GM23338 (cell line): ENCODE results near the gene WDR20.

Experiments used
- CTCF ChIP-seq, 2 experiments: fragments of 200-600 bp in 1 of 2; sonication (generic) in 1 of 2; conservative IDR thresholded peaks; 2 replicates each; pipeline versions ENCODE4 v1.5.1 to v1.6.1; 2016 to 2017; ENCODE audit warnings: antibody characterized with exemption in 2 of 2, low read depth in 2 of 2, mild to moderate bottlenecking in 2 of 2, moderate library complexity in 1 of 2
- EZH2phosphoT487 ChIP-seq: fragments of 200-600 bp; sonication (generic); IDR thresholded peaks from one replicate; pipeline ENCODE4 v1.8.1; 2018; ENCODE audit warnings: antibody characterized with exemption; ENCODE audit not compliant: unreplicated experiment
- POLR2AphosphoS5 ChIP-seq: IDR thresholded peaks from 2 replicates; pipeline ENCODE4 v1.6.1; 2016; ENCODE audit warnings: antibody characterized with exemption, low read depth
- STAT1 ChIP-seq: IDR thresholded peaks from one replicate; pipeline ENCODE4 v1.6.1; 2016; ENCODE audit warnings: antibody characterized with exemption; ENCODE audit not compliant: unreplicated experiment
- ZNF331 ChIP-seq: fragments of 250-450 bp; sonication (Bioruptor Pico); IDR thresholded peaks from 2 replicates; pipeline ENCODE4 v1.5.0; 2020; ENCODE audit warnings: low read depth, mild to moderate bottlenecking, moderate library complexity

GRCh38 chr14:102181187-102181586 lies 41.5 kb downstream of the WDR20 start:
- no peak for TF ChIP-seq ZNF331 (CRISPR knock-in tag)
- TF ChIP-seq CTCF (conservative IDR thresholded peaks at IDR 0.05; ENCODE audit: low read depth in 2 of 2): no peak
- no peak for TF ChIP-seq POLR2AphosphoS5
- TF ChIP-seq STAT1: no peak
- no peak for TF ChIP-seq EZH2phosphoT487
